ENCODE results near the gene OR10G3.

GRCh38 chr14:21539189-21539940 lies 40.5 kb downstream of the OR10G3 start:
- TF ChIP-seq RFX5 (IDR thresholded peaks at IDR 0.05; ENCODE audit: low read depth, low read length) (no peak), RCOR1 (IDR thresholded peaks at IDR 0.05; ENCODE audit: insufficient replicate concordance, low read length) (no peak), POLR2A (IDR thresholded peaks at IDR 0.05; ENCODE audit: low read depth, low read length) (no peak), BHLHE40 (IDR thresholded peaks at IDR 0.05; ENCODE audit: low read depth, low read length) (no peak), FOS (IDR thresholded peaks at IDR 0.05; ENCODE audit: low read depth, low read length) (no peak)
